Measurements from ENCODE around the gene PRR16.

DNA sequence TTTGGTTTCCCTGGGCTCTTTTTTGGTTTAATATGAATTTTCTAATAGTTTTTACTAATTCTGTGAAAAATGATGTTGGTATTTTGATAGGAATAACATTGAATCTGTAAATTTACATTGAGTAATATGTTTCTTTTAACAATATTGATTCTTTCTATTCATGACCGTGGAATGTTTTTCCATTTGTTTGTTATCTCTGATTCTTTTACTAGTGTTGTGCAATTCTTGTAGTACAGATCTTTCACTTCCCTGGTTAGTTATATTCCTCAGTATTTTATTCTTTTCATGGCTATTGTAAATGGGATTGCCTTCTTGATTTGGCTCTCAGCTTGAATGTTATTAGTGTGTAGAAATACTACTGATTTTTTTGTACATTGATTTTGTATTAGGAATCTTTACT is 137.9 kb downstream of the PRR16 start:
- TF ChIP-seq, protein P1, sequence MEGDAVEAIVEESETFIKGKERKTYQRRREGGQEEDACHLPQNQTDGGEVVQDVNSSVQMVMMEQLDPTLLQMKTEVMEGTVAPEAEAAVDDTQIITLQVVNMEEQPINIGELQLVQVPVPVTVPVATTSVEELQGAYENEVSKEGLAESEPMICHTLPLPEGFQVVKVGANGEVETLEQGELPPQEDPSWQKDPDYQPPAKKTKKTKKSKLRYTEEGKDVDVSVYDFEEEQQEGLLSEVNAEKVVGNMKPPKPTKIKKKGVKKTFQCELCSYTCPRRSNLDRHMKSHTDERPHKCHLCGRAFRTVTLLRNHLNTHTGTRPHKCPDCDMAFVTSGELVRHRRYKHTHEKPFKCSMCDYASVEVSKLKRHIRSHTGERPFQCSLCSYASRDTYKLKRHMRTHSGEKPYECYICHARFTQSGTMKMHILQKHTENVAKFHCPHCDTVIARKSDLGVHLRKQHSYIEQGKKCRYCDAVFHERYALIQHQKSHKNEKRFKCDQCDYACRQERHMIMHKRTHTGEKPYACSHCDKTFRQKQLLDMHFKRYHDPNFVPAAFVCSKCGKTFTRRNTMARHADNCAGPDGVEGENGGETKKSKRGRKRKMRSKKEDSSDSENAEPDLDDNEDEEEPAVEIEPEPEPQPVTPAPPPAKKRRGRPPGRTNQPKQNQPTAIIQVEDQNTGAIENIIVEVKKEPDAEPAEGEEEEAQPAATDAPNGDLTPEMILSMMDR (conservative IDR thresholded peaks at IDR 0.05; ENCODE audit: low read depth, low read length), result no peak
- no peak for TF ChIP-seq EZH2 (IDR thresholded peaks at IDR 0.05; ENCODE audit: borderline replicate concordance, low read depth, low read length, poor library complexity, severe bottlenecking)
